DMS79 treated with DMSO at 0.1 percent for 48 hours (cell line): Measurements from ENCODE around the gene MED28.
A peak's percentile ranks its signal among the peaks of the same experiment; 100 is the strongest.
"Not testable (repeated sequence)": the region's sequence is repeated elsewhere in the genome, so short reads cannot be mapped to it uniquely, and the experiment has no call there.

ENCODE experiments used
- DNase-seq: peaks from one replicate; lab custom pipeline; 2025; lab: John Stamatoyannopoulos, UW

MED28 gene

GRCh38 chr4:17618926-17619325, 4.5 kb downstream of the MED28 start:
- DNase-seq = no peak

DNA sequence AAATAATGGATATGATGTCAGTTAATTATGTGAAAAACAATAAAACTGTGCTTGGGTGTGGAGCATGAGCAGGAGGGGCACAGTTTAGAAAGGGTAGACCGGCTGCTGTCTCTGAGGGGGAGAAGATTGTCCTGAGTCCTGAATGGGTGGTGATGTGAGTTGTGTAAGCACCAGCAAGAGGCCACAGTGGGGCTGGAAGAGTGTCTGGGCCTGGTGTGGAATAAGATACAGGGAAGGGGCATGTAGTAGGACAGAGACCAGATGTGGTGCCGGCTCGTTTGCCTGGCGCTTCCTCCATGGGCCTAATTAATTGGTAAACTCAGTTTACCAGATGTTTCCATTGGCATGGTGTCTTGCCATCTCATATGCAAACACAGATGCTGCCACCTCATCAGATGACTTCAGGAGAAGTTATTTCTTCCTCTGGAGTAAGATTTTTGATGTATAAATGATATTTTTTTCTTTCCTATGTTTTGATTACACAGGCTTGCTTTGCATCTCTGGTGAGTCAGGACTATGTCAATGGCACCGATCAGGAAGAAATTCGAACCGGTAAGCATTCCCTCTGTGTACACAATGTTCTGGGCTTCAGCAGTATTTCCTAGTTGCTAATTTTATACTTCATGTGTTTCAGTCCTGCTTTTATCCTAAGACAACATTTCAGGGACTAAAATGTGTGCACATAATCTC, 5.1 kb downstream of the MED28 start:
- no peak for DNase-seq

- no peak for DNase-seq
Observed at GRCh38 chr4:17623451-17624001, 9.1 kb downstream of the MED28 start.

DNA sequence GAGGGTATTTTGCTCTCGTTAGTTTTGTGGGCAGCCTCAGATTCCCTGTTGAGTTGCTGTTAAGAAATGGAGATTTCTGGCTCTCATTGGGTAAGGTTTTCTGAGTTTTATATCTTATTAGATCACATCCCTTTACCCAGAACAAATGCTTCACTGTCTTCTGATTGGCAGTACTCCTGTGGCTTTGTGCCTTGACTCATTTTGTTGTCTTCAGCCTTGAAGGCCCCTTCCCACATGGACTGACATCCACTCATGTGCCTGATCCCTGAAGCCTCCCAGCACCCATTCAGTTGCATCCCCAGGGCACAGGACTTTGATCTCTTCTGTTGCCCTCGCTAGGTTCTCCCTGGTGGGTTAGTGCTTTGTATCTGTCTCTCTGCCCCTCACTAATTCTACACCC, 10.4 kb downstream of the MED28 start:
- DNase-seq = no peak

GRCh38 chr4:17630228-17630627, 15.8 kb downstream of the MED28 start:
- DNase-seq = no peak

- DNase-seq = no peak
Observed at GRCh38 chr4:17633600-17633999, 19.2 kb downstream of the MED28 start.

DNA sequence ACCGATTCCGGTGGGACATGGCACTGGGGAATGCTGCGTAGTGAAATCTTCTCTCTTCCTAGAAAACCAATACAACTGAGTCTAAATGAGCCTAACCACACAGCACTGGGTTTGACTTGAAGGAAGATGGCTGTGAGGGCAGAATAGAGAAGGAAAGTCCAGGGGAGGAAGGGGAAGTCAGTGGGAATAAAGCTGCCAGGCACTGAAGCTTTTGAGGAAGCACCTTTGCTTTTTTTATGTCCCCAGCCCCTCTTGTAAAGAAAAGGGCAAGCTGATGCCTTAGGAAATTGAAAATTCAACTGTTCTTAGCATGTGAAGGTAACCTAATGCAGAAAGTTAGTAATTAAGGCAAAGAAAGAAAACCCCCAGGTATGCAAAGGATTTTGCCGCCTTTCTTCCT, 20.6 kb downstream of the MED28 start:
- no peak for DNase-seq

DNA sequence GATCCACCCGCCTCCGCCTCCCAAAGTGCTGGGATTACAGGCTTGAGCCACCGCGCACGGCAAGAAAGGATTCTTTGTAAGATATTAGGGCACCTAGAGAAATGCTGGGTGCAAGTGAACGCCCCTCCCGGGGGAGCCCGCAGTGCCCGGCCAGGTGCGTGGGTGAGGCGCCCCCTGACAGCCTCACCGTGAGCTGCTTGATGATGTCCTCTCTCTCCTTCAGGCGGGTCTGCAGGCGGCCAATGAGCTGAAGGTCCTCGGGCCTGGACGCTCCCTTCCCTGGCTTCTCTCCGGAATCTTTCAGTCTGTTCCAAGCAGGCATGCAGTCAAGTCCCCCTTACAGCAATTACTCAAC, 21.9 kb downstream of the MED28 start:
- no peak for DNase-seq

- DNase-seq = peak; percentile 0
Observed at GRCh38 chr4:17636696-17637622, 22.5 kb downstream of the MED28 start.

- DNase-seq = no peak
Observed at GRCh38 chr4:17639136-17639535, 24.7 kb downstream of the MED28 start.

DNA sequence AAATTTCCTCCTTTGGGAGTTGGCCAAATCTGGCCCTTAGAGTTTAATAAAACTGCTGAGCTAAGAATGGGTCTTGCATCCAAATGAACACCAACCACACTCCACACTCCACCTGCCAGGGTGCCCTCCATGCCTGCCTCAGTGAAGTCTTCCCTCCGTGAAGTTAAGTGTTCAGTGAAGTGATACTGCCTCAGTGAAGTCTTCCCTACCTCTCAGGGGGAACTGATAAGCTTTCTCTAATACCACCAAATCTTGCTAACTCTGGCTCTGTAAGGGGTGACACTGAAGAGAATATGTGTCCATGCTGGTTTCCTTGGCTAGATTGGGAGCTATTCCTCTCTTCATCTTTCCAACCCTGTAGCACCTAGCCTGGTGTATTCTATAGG, 27.9 kb downstream of the MED28 start:
- no peak for DNase-seq

- DNase-seq = no peak
Observed at GRCh38 chr4:17646693-17647092, 32.3 kb downstream of the MED28 start.

DNA sequence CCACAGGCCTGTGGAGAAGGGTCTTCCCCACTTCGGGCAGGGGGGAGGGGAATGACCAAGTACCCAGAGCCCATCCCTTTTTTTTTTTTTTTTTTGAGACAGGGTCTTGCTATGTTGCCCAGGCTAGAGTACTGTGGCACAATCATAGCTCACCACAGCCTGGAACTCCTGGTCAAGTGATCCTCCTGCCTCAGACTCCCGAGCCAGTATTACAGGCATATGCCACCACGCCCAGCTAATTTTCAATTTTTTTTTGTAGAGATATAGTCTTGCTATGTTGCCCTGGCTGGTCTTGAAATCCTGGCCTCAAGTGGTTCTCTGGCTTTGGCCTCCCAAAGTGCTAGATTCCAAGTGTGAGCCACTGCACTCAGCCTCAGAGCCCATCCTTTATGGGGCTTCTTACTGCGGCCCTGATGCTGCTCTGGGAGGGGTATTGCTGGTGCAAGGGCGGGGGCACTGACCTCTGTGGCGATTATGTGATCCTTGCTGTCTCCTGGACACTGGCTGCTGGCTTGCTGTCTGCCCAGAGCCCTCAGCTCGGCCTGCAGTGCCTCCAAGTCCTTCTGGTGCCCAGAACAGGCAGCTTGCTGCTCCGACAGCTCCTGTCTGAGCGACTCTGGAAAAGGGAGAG, 32.9 kb downstream of the MED28 start:
- DNase-seq = no peak

DNA sequence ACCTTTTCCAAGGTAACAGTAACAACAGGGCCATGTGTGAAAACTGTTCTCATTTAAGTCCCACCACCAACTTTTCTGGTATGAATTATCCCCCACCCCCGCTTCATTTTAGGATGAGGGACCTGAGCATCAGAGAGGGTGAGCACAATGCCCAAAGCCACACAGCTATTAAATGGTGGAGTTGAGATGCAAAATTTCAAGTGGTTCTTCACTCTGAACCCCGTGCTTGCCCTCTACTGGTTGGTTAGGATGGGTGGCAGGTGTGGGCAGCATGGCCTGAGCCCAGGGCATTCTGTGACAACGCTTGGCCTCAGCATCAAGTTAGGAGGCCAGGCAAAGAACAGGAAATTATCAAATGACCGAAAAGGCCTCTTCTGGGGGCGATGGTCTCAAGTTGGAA, 33.5 kb downstream of the MED28 start:
- DNase-seq = no peak

- no peak for DNase-seq
Observed at GRCh38 chr4:17650406-17650805, 36.0 kb downstream of the MED28 start.

GRCh38 chr4:17654701-17655100, 40.3 kb downstream of the MED28 start:
- no peak for DNase-seq

- no peak for DNase-seq
Observed at GRCh38 chr4:17657090-17657489, 42.6 kb downstream of the MED28 start.

DNA sequence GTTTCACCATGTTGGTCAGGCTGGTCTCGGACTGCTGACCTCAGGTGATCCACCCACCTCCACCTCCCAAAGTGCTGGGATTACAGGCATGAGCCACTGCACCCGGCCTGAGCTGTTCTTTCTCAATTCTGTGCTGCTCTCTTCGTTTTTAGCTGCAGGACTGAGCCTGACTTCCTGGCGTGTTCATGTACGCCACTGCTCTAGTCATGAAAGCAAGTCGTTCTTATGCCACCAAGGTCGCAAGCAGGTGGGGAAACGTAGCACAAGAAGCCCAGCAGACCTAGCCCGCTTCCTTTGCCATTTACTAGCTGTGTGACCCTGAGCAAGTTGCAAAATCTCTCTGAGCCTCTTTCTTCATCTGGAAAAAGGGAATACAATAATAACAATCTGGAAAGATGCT, 43.4 kb downstream of the MED28 start:
- no peak for DNase-seq

GRCh38 chr4:17659196-17659595, 44.8 kb downstream of the MED28 start:
- not testable (repeated sequence) for DNase-seq

DNA sequence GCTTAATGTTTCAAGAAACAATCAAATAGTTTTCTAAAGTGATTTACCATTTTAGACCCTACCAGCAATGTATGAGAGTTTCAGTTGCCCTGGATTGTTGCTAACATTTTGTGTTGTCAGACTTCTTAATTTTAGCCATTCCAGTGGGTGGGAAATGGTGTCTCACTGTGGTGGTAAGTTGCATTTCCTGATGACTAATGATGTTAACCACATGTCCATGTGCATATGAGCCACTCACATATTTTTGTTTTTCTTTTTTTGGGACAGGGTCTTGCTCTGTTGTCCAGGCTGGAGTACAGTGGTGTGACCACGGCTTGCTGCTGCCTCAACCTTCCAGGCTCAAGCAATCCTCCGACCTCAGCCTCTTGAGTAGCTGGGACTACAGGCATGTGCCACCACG, 48.3 kb downstream of the MED28 start:
- no peak for DNase-seq

DNA sequence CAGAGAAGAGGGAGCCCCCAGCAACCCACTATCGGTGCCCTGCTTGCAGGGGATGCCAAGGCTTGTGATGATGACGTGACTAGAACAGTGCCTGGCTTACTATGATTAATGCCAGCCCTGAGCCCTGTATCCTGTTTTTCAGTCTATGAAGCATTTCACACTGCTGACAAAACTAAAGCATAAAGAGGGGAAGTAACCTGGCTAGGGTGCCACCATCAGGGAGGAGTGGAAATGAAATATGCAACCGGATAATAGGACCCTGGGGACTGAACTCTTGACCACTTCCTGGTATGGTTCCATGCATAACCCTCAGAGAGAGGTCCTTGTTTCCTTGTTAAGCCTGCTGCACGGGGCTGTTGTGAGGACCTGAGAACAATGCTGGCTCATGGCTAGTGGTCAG, 50.3 kb downstream of the MED28 start:
- DNase-seq = peak; percentile 15

DNA sequence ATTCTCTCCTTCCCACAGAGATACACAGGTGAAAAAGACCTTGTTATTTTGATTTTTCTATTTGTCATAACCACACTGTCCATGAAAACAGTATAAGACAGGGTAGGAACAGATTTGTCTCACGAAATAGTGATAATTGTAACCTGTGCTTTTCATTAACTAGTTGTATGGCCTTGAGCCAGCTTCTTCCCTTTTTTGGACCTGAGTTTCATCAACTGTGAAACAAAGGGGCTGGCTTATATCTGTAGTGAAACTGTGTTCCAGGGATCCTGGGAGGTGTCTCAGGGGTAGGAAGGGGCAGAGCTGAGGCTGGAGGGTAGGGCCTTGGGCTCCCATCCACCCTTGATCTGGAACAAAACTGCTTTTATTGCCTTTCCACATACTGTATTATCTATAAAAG, 50.9 kb downstream of the MED28 start:
- peak; percentile 4 for DNase-seq

DNA sequence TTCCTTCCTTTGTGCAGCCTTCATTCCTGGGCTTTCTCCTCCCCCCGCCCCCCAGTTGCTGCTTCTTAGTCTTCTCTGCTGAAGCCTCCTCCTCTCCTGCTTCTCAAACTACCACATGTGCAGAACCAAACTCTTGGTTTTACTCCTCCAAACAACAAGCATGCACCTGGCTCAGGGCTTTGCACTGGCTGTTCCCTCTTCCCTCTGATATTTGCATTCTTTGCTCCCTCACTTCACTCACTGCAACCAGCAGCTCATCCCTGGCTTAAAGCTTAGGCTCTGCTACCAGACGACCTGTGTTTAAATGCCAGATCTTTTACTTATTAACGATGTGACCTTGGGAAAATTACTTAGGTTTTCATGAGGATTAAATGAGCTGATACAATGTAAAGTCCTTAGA, 51.4 kb downstream of the MED28 start:
- no peak for DNase-seq
